H1 (cell line): ENCODE measurements around the gene CACNA1D. TPM values are rescaled to one million over a fixed set of nuclear protein-coding genes. Genes with fewer than 3 reads are reported as not detected.

Source experiments
- CTCF ChIA-PET: fragments of 300-600 bp; sonication (Branson Sonifier 250); formaldehyde crosslinking; loops from one replicate; lab custom pipeline; 2021; ENCODE audit not compliant: partially characterized antibody; lab: Charles Lee
- POLR2A ChIA-PET: fragments of 300-600 bp; sonication (Branson Sonifier 250); formaldehyde crosslinking; loops from one replicate; lab custom pipeline; 2021; ENCODE audit warnings: inconsistent platforms; ENCODE audit not compliant: partially characterized antibody; lab: Charles Lee
- DNase-seq, 2 experiments: peaks; one replicate each; pipeline versions ENCODE4 v3.0.0 to v3.0.0-alpha.2; 2010 to 2022; ENCODE audit warnings: low spot score in 2 of 2, low read depth in 1 of 2, mixed read lengths in 1 of 2
- FAIRE-seq: peaks from 2 replicates; lab custom pipeline; 2011; peaks lifted over from hg19 to GRCh38; lab: Jason Lieb, UNC
- H2AFZ ChIP-seq: 2 replicates; pipeline ENCODE4 v1.8.1; 2012; ENCODE audit warnings: low read length, inconsistent platforms
- H2AK5ac ChIP-seq: 2 replicates; pipeline ENCODE4 v1.6.1; 2013; ENCODE audit warnings: low read depth, low read length
- H2BK120ac ChIP-seq: replicated peaks from 2 replicates; pipeline ENCODE3; 2013; ENCODE audit warnings: low read depth, low read length, inconsistent platforms
- H2BK12ac ChIP-seq: 2 replicates; pipeline ENCODE4 v1.6.1; 2013; ENCODE audit warnings: low read depth, low read length
- H2BK15ac ChIP-seq: 2 replicates; pipeline ENCODE4 v1.6.1; 2013; ENCODE audit warnings: low read length
- H2BK20ac ChIP-seq: 2 replicates; pipeline ENCODE4 v1.6.1; 2013; ENCODE audit warnings: low read length
- H2BK5ac ChIP-seq: 2 replicates; pipeline ENCODE4 v1.6.1; 2013; ENCODE audit warnings: low read depth, low read length
- H3K14ac ChIP-seq: 2 replicates; pipeline ENCODE4 v1.6.1; 2013; ENCODE audit warnings: inconsistent platforms; ENCODE audit not compliant: insufficient read length
- H3K18ac ChIP-seq: 2 replicates; pipeline ENCODE4 v1.6.1; 2013; ENCODE audit warnings: low read length; ENCODE audit errors: extremely low read depth
- H3K23ac ChIP-seq: 2 replicates; pipeline ENCODE4 v1.6.1; 2013; ENCODE audit warnings: inconsistent platforms; ENCODE audit not compliant: insufficient read length
- H3K23me2 ChIP-seq: 2 replicates; pipeline ENCODE4 v1.6.1; 2013; ENCODE audit warnings: low read depth, low read length
- H3K27ac ChIP-seq: 2 replicates; pipeline ENCODE4 v1.6.1; 2011; ENCODE audit warnings: low read depth, low read length, inconsistent platforms
- H3K27me3 ChIP-seq, 4 experiments: replicated peaks in 1 of 4; 1 replicate in 1 of 4; 2 replicates in 3 of 4; pipeline versions ENCODE4 v1.6.1 to v1.8.1; 2011 to 2013; ENCODE audit warnings: low read length in 3 of 4, mild to moderate bottlenecking in 3 of 4, inconsistent platforms in 2 of 4, mixed read lengths in 2 of 4, moderate library complexity in 1 of 4; ENCODE audit not compliant: control insufficient read depth in 3 of 4, insufficient read depth in 3 of 4; ENCODE audit errors: extremely low read depth in 1 of 4
- H3K36me3 ChIP-seq, 4 experiments: 2 replicates each; pipeline versions ENCODE4 v1.6.1 to v1.8.1; 2011 to 2013; ENCODE audit warnings: mild to moderate bottlenecking in 4 of 4, low read length in 3 of 4, moderate library complexity in 2 of 4, control low read depth in 1 of 4, inconsistent platforms in 1 of 4; ENCODE audit not compliant: insufficient read depth in 4 of 4, control insufficient read depth in 2 of 4
- H3K4ac ChIP-seq: replicated peaks from 2 replicates; pipeline ENCODE3; 2013; ENCODE audit warnings: low read length, low read depth, mixed read lengths, inconsistent platforms; ENCODE audit not compliant: insufficient read length
- H3K4me1 ChIP-seq, 4 experiments: replicated peaks in 1 of 4; 1 replicate in 1 of 4; 2 replicates in 3 of 4; pipeline versions ENCODE4 v1.6.1 to v1.8.1; 2011 to 2013; ENCODE audit warnings: low read length in 3 of 4, inconsistent platforms in 2 of 4, mixed read lengths in 1 of 4; ENCODE audit not compliant: insufficient read depth in 4 of 4, control insufficient read depth in 3 of 4
- H3K4me2 ChIP-seq, 2 experiments: 2 replicates each; pipeline versions ENCODE4 v1.6.1 to v1.8.1; 2011 to 2013; ENCODE audit warnings: low read depth in 2 of 2, low read length in 2 of 2, control low read depth in 1 of 2, inconsistent platforms in 1 of 2, mild to moderate bottlenecking in 1 of 2; ENCODE audit not compliant: insufficient read depth in 1 of 2
- H3K4me3 ChIP-seq, 4 experiments: fragments of 200-600, 300-600 bp in 1 of 4; sonication (generic), shearing (Covaris generic), sonication (Bioruptor Twin) in 1 of 4; 2 replicates each; pipeline versions ENCODE4 v1.5.1 to v1.8.1; 2011 to 2016; ENCODE audit warnings: low read length in 4 of 4, low read depth in 3 of 4, control low read depth in 2 of 4, inconsistent platforms in 2 of 4, mild to moderate bottlenecking in 2 of 4, mixed read lengths in 1 of 4, moderate library complexity in 1 of 4; ENCODE audit not compliant: insufficient read depth in 2 of 4; ENCODE audit errors: extremely low read depth in 1 of 4
- H3K56ac ChIP-seq: replicated peaks from 2 replicates; pipeline ENCODE3; 2013; ENCODE audit warnings: low read depth, mild to moderate bottlenecking, mixed read lengths, low read length, inconsistent platforms; ENCODE audit not compliant: insufficient read length
- H3K79me1 ChIP-seq: 2 replicates; pipeline ENCODE4 v1.6.1; 2013; ENCODE audit warnings: low read depth, low read length, control low read depth
- H3K79me2 ChIP-seq, 2 experiments: 2 replicates each; pipeline versions ENCODE4 v1.6.1 to v1.8.1; 2012 to 2013; ENCODE audit warnings: low read length in 2 of 2, mild to moderate bottlenecking in 2 of 2, inconsistent platforms in 1 of 2; ENCODE audit not compliant: insufficient read depth in 2 of 2, control insufficient read depth in 1 of 2
- H3K9ac ChIP-seq, 4 experiments: replicated peaks in 1 of 4; 1 replicate in 1 of 4; 2 replicates in 3 of 4; pipeline versions ENCODE4 v1.6.1 to v1.8.1; 2011 to 2013; ENCODE audit warnings: low read depth in 3 of 4, low read length in 3 of 4, control low read depth in 2 of 4, mild to moderate bottlenecking in 2 of 4, moderate library complexity in 2 of 4, inconsistent platforms in 1 of 4; ENCODE audit errors: extremely low read depth in 1 of 4
- H3K9me3 ChIP-seq, 2 experiments: 2 replicates each; pipeline versions ENCODE4 v1.6.1 to v1.8.1; 2012 to 2013; ENCODE audit warnings: mild to moderate bottlenecking in 2 of 2, moderate library complexity in 2 of 2, control low read depth in 1 of 2, inconsistent platforms in 1 of 2, low read depth in 1 of 2, low read length in 1 of 2, mixed read lengths in 1 of 2; ENCODE audit not compliant: insufficient read depth in 2 of 2
- H4K20me1 ChIP-seq, 2 experiments: replicated peaks in 1 of 2; 2 replicates each; pipeline versions ENCODE3 to v1.8.1; 2011 to 2013; ENCODE audit warnings: inconsistent platforms in 2 of 2, low read length in 2 of 2, mild to moderate bottlenecking in 1 of 2; ENCODE audit not compliant: insufficient read depth in 2 of 2, control insufficient read depth in 1 of 2
- H4K5ac ChIP-seq: 2 replicates; pipeline ENCODE4 v1.6.1; 2013; ENCODE audit warnings: low read length, low read depth, mixed read lengths, inconsistent platforms; ENCODE audit not compliant: insufficient read length
- H4K8ac ChIP-seq: 2 replicates; pipeline ENCODE4 v1.8.0; 2013; ENCODE audit warnings: mild to moderate bottlenecking, moderate library complexity, low read length, inconsistent platforms; ENCODE audit not compliant: insufficient read depth; ENCODE audit errors: extremely low read depth
- H4K91ac ChIP-seq: replicated peaks from 2 replicates; pipeline ENCODE3; 2013; ENCODE audit warnings: low read length, mixed read lengths, inconsistent platforms; ENCODE audit not compliant: insufficient read length
- ATF3 ChIP-seq: IDR thresholded peaks from 2 replicates; pipeline ENCODE4 v1.6.1; 2011; ENCODE audit warnings: low read depth, mild to moderate bottlenecking, low read length; ENCODE audit not compliant: insufficient read depth
- CBX5 ChIP-seq: fragments of 300-800, 300-1000 bp; sonication (generic); IDR thresholded peaks from 2 replicates; pipeline ENCODE4 v1.7.1; 2016; ENCODE audit warnings: antibody characterized with exemption, low read length, low read depth
- MAX ChIP-seq: IDR thresholded peaks from 2 replicates; pipeline ENCODE4 v1.6.1; 2012; ENCODE audit warnings: inconsistent platforms
- NANOG ChIP-seq: IDR thresholded peaks from 2 replicates; pipeline ENCODE4 v1.6.1; 2011; ENCODE audit warnings: low read length, low read depth, mild to moderate bottlenecking, inconsistent platforms; ENCODE audit not compliant: insufficient read depth, poor library complexity, severe bottlenecking
- POLR2AphosphoS5 ChIP-seq: IDR thresholded peaks from 2 replicates; pipeline ENCODE4 v1.6.1; 2011; ENCODE audit warnings: low read depth, low read length
- RAD21 ChIP-seq, 2 experiments: IDR thresholded peaks in 1 of 2; conservative IDR thresholded peaks in 1 of 2; 2 replicates each; pipeline ENCODE4 v1.6.1; 2011; ENCODE audit warnings: low read depth in 2 of 2, low read length in 2 of 2, improper control_type of control experiment in 1 of 2, inconsistent platforms in 1 of 2, mild to moderate bottlenecking in 1 of 2, moderate library complexity in 1 of 2
- RBBP5 ChIP-seq: IDR thresholded peaks from 2 replicates; pipeline ENCODE4 v1.7.1; 2012; ENCODE audit warnings: low read depth, mild to moderate bottlenecking, inconsistent platforms, low read length, moderate library complexity, borderline replicate concordance
- SIRT6 ChIP-seq: IDR thresholded peaks from one replicate; pipeline ENCODE4 v1.7.1; 2012; ENCODE audit warnings: low read length, inconsistent platforms
- SRF ChIP-seq: IDR thresholded peaks from 2 replicates; pipeline ENCODE4 v1.6.1; 2011; ENCODE audit warnings: mild to moderate bottlenecking, low read depth, low read length, moderate library complexity
- TEAD4 ChIP-seq: IDR thresholded peaks from 2 replicates; pipeline ENCODE4 v1.6.1; 2012; ENCODE audit warnings: low read depth, low read length, inconsistent platforms, mixed read lengths
- USF2 ChIP-seq: IDR thresholded peaks from 2 replicates; pipeline ENCODE4 v1.6.1; 2011; ENCODE audit warnings: low read length, improper control_type of control experiment
- ZNF274 ChIP-seq: IDR thresholded peaks from 2 replicates; pipeline ENCODE4 v1.7.0; 2012; ENCODE audit warnings: low read length, borderline replicate concordance; ENCODE audit errors: extremely low read depth
- WGBS, 2 experiments: shearing (Covaris generic) in 1 of 2; methylation state at CpG; one replicate each; pipeline versions ENCODE4 v1.1.6 to v1.1.7; 2013 to 2015; ENCODE audit warnings: low lambda C conversion rate in 2 of 2, mixed read lengths in 2 of 2, inconsistent platforms in 1 of 2, low coverage in 1 of 2, missing lambda C conversion rate in 1 of 2; ENCODE audit not compliant: insufficient replicate concordance in 2 of 2, insufficient coverage in 1 of 2, insufficient read length in 1 of 2; ENCODE audit errors: extremely low coverage in 1 of 2, missing lambda C conversion rate in 1 of 2; 5-methylcytosine and 5-hydroxymethylcytosine counted together
- polyA plus RNA-seq, 7 experiments: library from polyadenylated mRNA; depleted of rRNA in 3 of 7; stranded (reverse) in 5 of 7; unstranded in 2 of 7; fragments of >200 nt in 5 of 7; fragments of 200-250 nt in 2 of 7; gene quantifications; 1 replicate in 5 of 7; 2 replicates in 1 of 7; 4 replicates in 1 of 7; pipeline versions ENCODE4 v1.2.1 to v1.2.3, GENCODE V29; 2011 to 2013; ENCODE audit warnings: missing spikeins in 2 of 7, mixed read lengths in 2 of 7
- total RNA-seq: library from RNA; stranded (reverse); fragmentation: NEBNext Ultra II Directional; extraction: Animal tissue kit (Norgen Biotek cat#: 25700); gene quantifications from 2 replicates; pipeline ENCODE4 v1.2.1, GENCODE V29; 2021

Gene CACNA1D
- total and polyA plus RNA-seq, 2 of the 8 experiments (the other 6 are each of a cell fraction or from before 2014, with no cell fraction given) = 2.0 to 2.9 TPM

GRCh38 chr3:53780171-53780570, 285.8 kb downstream of the CACNA1D start:
- Histone ChIP-seq H2BK20ac (no peak overlapping the region), H3K23me2 (no peaks in the 10 kb centered on the region), H3K9me3 (no peaks in the 10 kb centered on the region; a peak in 1 of 4 replicates), H4K91ac (no peak overlapping the region), H4K20me1 (no peaks in the 10 kb centered on the region), H3K14ac (no peak overlapping the region), H3K23ac (no peak overlapping the region), H2BK15ac (no peak overlapping the region), H3K4ac (no peak overlapping the region), H4K5ac (no peak overlapping the region), H3K9ac (no peak overlapping the region), H3K27me3 (no peaks in the 10 kb centered on the region), H3K36me3 (no peaks in the 10 kb centered on the region), H2BK120ac (no peak overlapping the region), H3K27ac (no peak overlapping the region), H2BK5ac (no peak overlapping the region), H3K79me1 (no peaks in the 10 kb centered on the region), H2AFZ (no peak overlapping the region), H2BK12ac (no peak overlapping the region), H3K4me2 (no peak overlapping the region), H3K79me2 (no peaks in the 10 kb centered on the region), H3K4me3 (no peak overlapping the region), H2AK5ac (no peak overlapping the region), H4K8ac (no peak overlapping the region), H3K18ac (no peak overlapping the region), H3K4me1 (peaks cover 0 to 3% (median 1%) of the 10 kb centered on the region in 4 experiments; a peak in 2 of 7 replicates), H3K56ac (no peak overlapping the region)
- ChIA-PET POLR2A (no interaction called here), CTCF (interaction anchor here (1.3 to 1.4 kb wide), 3 partner anchors 13 to 111 kb away, joined by 3 to 4 read pairs (median 4); no protein-coding TSS in a partner anchor)
- 74% methylated on average over 4 of the region's 4 CpGs; no CpG with 5 or more reads in 1 of the 2 experiments for WGBS, 2 experiments
- FAIRE-seq (no peak), DNase-seq (no peak)
- no peak for TF ChIP-seq NANOG
- no peak for TF ChIP-seq MAX
- no peak for TF ChIP-seq CBX5
- no peak for TF ChIP-seq TEAD4
- TF ChIP-seq SRF = no peak
- TF ChIP-seq USF2 = no peak
- TF ChIP-seq POLR2AphosphoS5 = no peak
- TF ChIP-seq RAD21 (IDR thresholded peaks at IDR 0.05 in 1 of 2, conservative IDR thresholded peaks at IDR 0.05 in 1 of 2; ENCODE audit: low read depth in 2 of 2, low read length in 2 of 2) = no peak
- TF ChIP-seq ZNF274 = no peak
- no peak for TF ChIP-seq ATF3
- TF ChIP-seq RBBP5 = no peak
- TF ChIP-seq SIRT6 = no peak
